DOHH2 (cell line): ENCODE measurements around the gene OR8D1.

Experiments
- EZH2phosphoT487 ChIP-seq: fragments of 200-600 bp; sonication (generic); IDR thresholded peaks from 2 replicates; pipeline ENCODE4 v1.6.1; 2017; ENCODE audit warnings: borderline replicate concordance, mild to moderate bottlenecking, antibody characterized with exemption, low read length, moderate library complexity, mixed read lengths
- TF ChIP-seq, protein P1 (sequence below): fragments of 200-600 bp; sonication (generic); IDR thresholded peaks from one replicate; pipeline ENCODE4 v1.5.1; 2014; ENCODE audit warnings: antibody characterized with exemption, mild to moderate bottlenecking, low read depth, low read length; ENCODE audit not compliant: poor library complexity, severe bottlenecking

DNA sequence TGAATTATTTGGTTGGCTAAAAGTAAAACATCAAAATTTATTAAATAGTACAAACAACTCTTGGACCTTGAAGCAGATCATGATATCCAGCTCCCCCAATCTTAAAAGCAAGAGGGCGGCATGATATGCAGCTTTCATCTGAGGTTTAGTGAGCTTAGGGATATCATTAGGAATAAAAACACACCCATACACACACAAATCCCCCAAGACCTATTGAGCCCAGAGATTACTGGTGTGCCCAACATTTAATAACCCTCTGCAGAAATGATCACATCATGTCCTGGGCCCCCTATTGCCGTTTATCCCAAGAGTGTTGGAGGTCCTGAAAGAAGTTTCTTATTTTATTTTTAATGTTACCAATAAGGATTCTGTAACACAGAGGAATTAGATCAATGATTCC lies at the start of gene OR8D1:
- TF ChIP-seq, protein P1, sequence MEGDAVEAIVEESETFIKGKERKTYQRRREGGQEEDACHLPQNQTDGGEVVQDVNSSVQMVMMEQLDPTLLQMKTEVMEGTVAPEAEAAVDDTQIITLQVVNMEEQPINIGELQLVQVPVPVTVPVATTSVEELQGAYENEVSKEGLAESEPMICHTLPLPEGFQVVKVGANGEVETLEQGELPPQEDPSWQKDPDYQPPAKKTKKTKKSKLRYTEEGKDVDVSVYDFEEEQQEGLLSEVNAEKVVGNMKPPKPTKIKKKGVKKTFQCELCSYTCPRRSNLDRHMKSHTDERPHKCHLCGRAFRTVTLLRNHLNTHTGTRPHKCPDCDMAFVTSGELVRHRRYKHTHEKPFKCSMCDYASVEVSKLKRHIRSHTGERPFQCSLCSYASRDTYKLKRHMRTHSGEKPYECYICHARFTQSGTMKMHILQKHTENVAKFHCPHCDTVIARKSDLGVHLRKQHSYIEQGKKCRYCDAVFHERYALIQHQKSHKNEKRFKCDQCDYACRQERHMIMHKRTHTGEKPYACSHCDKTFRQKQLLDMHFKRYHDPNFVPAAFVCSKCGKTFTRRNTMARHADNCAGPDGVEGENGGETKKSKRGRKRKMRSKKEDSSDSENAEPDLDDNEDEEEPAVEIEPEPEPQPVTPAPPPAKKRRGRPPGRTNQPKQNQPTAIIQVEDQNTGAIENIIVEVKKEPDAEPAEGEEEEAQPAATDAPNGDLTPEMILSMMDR = no peak
- no peak for TF ChIP-seq EZH2phosphoT487
